Measurements from ENCODE around the gene LYPD1.

The LYPD1 gene

GRCh38 chr2:132681766-132682165 is 11.8 kb upstream of the LYPD1 start:
- Histone ChIP-seq H4K8ac (ENCODE audit: low read length) (no peak overlapping the region), H3K18ac (ENCODE audit: low read depth in 1 of 2, low read length in 2 of 2) (no peak overlapping the region), H3K9ac (ENCODE audit: low read length) (no peak overlapping the region), H3K23ac (ENCODE audit: low read length in 2 of 2) (no peak overlapping the region), H3K36me3 (ENCODE audit: control insufficient read depth in 1 of 2, insufficient read depth in 2 of 2, low read depth in 1 of 2, low read length in 2 of 2) (no peaks in the 10 kb centered on the region), H2AK5ac (ENCODE audit: low read length, severe bottlenecking) (no peak overlapping the region), H2BK15ac (ENCODE audit: low read depth, poor library complexity, severe bottlenecking) (no peak overlapping the region), H3K4me1 (ENCODE audit: control insufficient read depth, insufficient read depth, low read depth, low read length) (no peaks in the 10 kb centered on the region), H2BK5ac (ENCODE audit: low read depth, low read length, poor library complexity, severe bottlenecking) (no peak overlapping the region), H2BK120ac (ENCODE audit: low read depth, low read length) (no peak overlapping the region), H3K4ac (ENCODE audit: low read depth in 1 of 2, low read length in 2 of 2) (no peak overlapping the region), H3K4me3 (ENCODE audit: insufficient read depth in 1 of 2, low read depth in 1 of 2, low read length in 2 of 2) (no peak overlapping the region), H3K4me2 (ENCODE audit: low read length, poor library complexity, severe bottlenecking) (no peak overlapping the region), H3K27me3 (ENCODE audit: control insufficient read depth in 1 of 2, insufficient read depth in 1 of 2, low read length in 2 of 2) (no peaks in the 10 kb centered on the region), H3K9me3 (ENCODE audit: control insufficient read depth, low read length) (no peaks in the 10 kb centered on the region), H3K27ac (ENCODE audit: low read length, poor library complexity, severe bottlenecking) (no peak overlapping the region), H4K91ac (ENCODE audit: low read length) (no peak overlapping the region), H2BK12ac (ENCODE audit: low read length in 2 of 2) (no peak overlapping the region), H2AFZ (ENCODE audit: low read depth, low read length) (no peak overlapping the region), H3K14ac (ENCODE audit: low read length in 2 of 2) (no peak overlapping the region), H3K79me1 (replicated peaks; ENCODE audit: low read length, poor library complexity, severe bottlenecking) (no peaks in the 10 kb centered on the region)
- no peak for DNase-seq
- WGBS: 67% methylated on average over 1 of the region's 1 CpG

GRCh38 chr2:132680544-132680943 is 10.5 kb upstream of the LYPD1 start:
- H3K4ac ChIP-seq (ENCODE audit: low read depth in 1 of 2, low read length in 2 of 2): no peak overlapping the region
- no peaks in the 10 kb centered on the region for H3K27me3 ChIP-seq (ENCODE audit: control insufficient read depth in 1 of 2, insufficient read depth in 1 of 2, low read length in 2 of 2)
- H3K4me1 ChIP-seq (ENCODE audit: control insufficient read depth, insufficient read depth, low read depth, low read length): no peaks in the 10 kb centered on the region
- H2BK120ac ChIP-seq (ENCODE audit: low read depth, low read length): no peak overlapping the region
- no peak overlapping the region for H4K8ac ChIP-seq (ENCODE audit: low read length)
- H3K4me3 ChIP-seq (ENCODE audit: insufficient read depth in 1 of 2, low read depth in 1 of 2, low read length in 2 of 2): no peak overlapping the region
- no peak overlapping the region for H3K9ac ChIP-seq (ENCODE audit: low read length)
- no peak overlapping the region for H2AK5ac ChIP-seq (ENCODE audit: low read length, severe bottlenecking)
- no peak overlapping the region for H2AFZ ChIP-seq (ENCODE audit: low read depth, low read length)
- DNase-seq: no peak
- H2BK5ac ChIP-seq (ENCODE audit: low read depth, low read length, poor library complexity, severe bottlenecking): no peak overlapping the region
- no peaks in the 10 kb centered on the region for H3K36me3 ChIP-seq (ENCODE audit: control insufficient read depth in 1 of 2, insufficient read depth in 2 of 2, low read depth in 1 of 2, low read length in 2 of 2)
- no peak overlapping the region for H2BK15ac ChIP-seq (ENCODE audit: low read depth, poor library complexity, severe bottlenecking)
- no peak overlapping the region for H3K14ac ChIP-seq (ENCODE audit: low read length in 2 of 2)
- no peaks in the 10 kb centered on the region for H3K79me1 ChIP-seq (replicated peaks; ENCODE audit: low read length, poor library complexity, severe bottlenecking)
- no peak overlapping the region for H3K27ac ChIP-seq (ENCODE audit: low read length, poor library complexity, severe bottlenecking)
- H3K23ac ChIP-seq (ENCODE audit: low read length in 2 of 2): no peak overlapping the region
- 69% methylated on average over 3 of the region's 3 CpGs for WGBS
- H3K4me2 ChIP-seq (ENCODE audit: low read length, poor library complexity, severe bottlenecking): no peak overlapping the region
- no peak overlapping the region for H3K18ac ChIP-seq (ENCODE audit: low read depth in 1 of 2, low read length in 2 of 2)
- H2BK12ac ChIP-seq (ENCODE audit: low read length in 2 of 2): no peak overlapping the region
- no peak overlapping the region for H4K91ac ChIP-seq (ENCODE audit: low read length)
- no peaks in the 10 kb centered on the region for H3K9me3 ChIP-seq (ENCODE audit: control insufficient read depth, low read length)

- H3K27ac ChIP-seq (ENCODE audit: low read length, poor library complexity, severe bottlenecking): no peak overlapping the region
- WGBS: 90% methylated on average over 1 of the region's 2 CpGs
- no peaks in the 10 kb centered on the region for H3K4me1 ChIP-seq (ENCODE audit: control insufficient read depth, insufficient read depth, low read depth, low read length)
- no peaks in the 10 kb centered on the region for H3K79me1 ChIP-seq (replicated peaks; ENCODE audit: low read length, poor library complexity, severe bottlenecking)
- no peaks in the 10 kb centered on the region for H3K9me3 ChIP-seq (ENCODE audit: control insufficient read depth, low read length)
- no peak overlapping the region for H2AK5ac ChIP-seq (ENCODE audit: low read length, severe bottlenecking)
- H3K9ac ChIP-seq (ENCODE audit: low read length): no peak overlapping the region
- H3K4ac ChIP-seq (ENCODE audit: low read depth in 1 of 2, low read length in 2 of 2): no peak overlapping the region
- no peak overlapping the region for H4K8ac ChIP-seq (ENCODE audit: low read length)
- H3K4me2 ChIP-seq (ENCODE audit: low read length, poor library complexity, severe bottlenecking): no peak overlapping the region
- no peak overlapping the region for H2BK5ac ChIP-seq (ENCODE audit: low read depth, low read length, poor library complexity, severe bottlenecking)
- H2BK12ac ChIP-seq (ENCODE audit: low read length in 2 of 2): no peak overlapping the region
- H2BK120ac ChIP-seq (ENCODE audit: low read depth, low read length): no peak overlapping the region
- H4K91ac ChIP-seq (ENCODE audit: low read length): no peak overlapping the region
- H3K27me3 ChIP-seq (ENCODE audit: control insufficient read depth in 1 of 2, insufficient read depth in 1 of 2, low read length in 2 of 2): no peaks in the 10 kb centered on the region
- H3K18ac ChIP-seq (ENCODE audit: low read depth in 1 of 2, low read length in 2 of 2): no peak overlapping the region
- H3K36me3 ChIP-seq (ENCODE audit: control insufficient read depth in 1 of 2, insufficient read depth in 2 of 2, low read depth in 1 of 2, low read length in 2 of 2): no peaks in the 10 kb centered on the region
- no peak overlapping the region for H2BK15ac ChIP-seq (ENCODE audit: low read depth, poor library complexity, severe bottlenecking)
- no peak overlapping the region for H2AFZ ChIP-seq (ENCODE audit: low read depth, low read length)
- H3K14ac ChIP-seq (ENCODE audit: low read length in 2 of 2): no peak overlapping the region
- no peak for DNase-seq
- no peak overlapping the region for H3K4me3 ChIP-seq (ENCODE audit: insufficient read depth in 1 of 2, low read depth in 1 of 2, low read length in 2 of 2)
- no peak overlapping the region for H3K23ac ChIP-seq (ENCODE audit: low read length in 2 of 2)
These were observed 8.5 kb upstream of the LYPD1 start for GRCh38 chr2:132678483-132678882.

- no peak overlapping the region for H2BK12ac ChIP-seq (ENCODE audit: low read length in 2 of 2)
- no peak overlapping the region for H3K23ac ChIP-seq (ENCODE audit: low read length in 2 of 2)
- H4K91ac ChIP-seq (ENCODE audit: low read length): no peak overlapping the region
- H3K4me3 ChIP-seq (ENCODE audit: insufficient read depth in 1 of 2, low read depth in 1 of 2, low read length in 2 of 2): no peak overlapping the region
- no peak overlapping the region for H2BK15ac ChIP-seq (ENCODE audit: low read depth, poor library complexity, severe bottlenecking)
- H2AFZ ChIP-seq (ENCODE audit: low read depth, low read length): no peak overlapping the region
- DNase-seq: no peak
- 75% methylated on average over 5 of the region's 5 CpGs for WGBS
- H3K4me2 ChIP-seq (ENCODE audit: low read length, poor library complexity, severe bottlenecking): no peak overlapping the region
- H3K9me3 ChIP-seq (ENCODE audit: control insufficient read depth, low read length): no peaks in the 10 kb centered on the region
- H3K4me1 ChIP-seq (ENCODE audit: control insufficient read depth, insufficient read depth, low read depth, low read length): no peaks in the 10 kb centered on the region
- no peaks in the 10 kb centered on the region for H3K79me1 ChIP-seq (replicated peaks; ENCODE audit: low read length, poor library complexity, severe bottlenecking)
- H2BK5ac ChIP-seq (ENCODE audit: low read depth, low read length, poor library complexity, severe bottlenecking): no peak overlapping the region
- no peak overlapping the region for H2BK120ac ChIP-seq (ENCODE audit: low read depth, low read length)
- no peak overlapping the region for H3K14ac ChIP-seq (ENCODE audit: low read length in 2 of 2)
- H3K4ac ChIP-seq (ENCODE audit: low read depth in 1 of 2, low read length in 2 of 2): no peak overlapping the region
- H3K27me3 ChIP-seq (ENCODE audit: control insufficient read depth in 1 of 2, insufficient read depth in 1 of 2, low read length in 2 of 2): no peaks in the 10 kb centered on the region
- no peaks in the 10 kb centered on the region for H3K36me3 ChIP-seq (ENCODE audit: control insufficient read depth in 1 of 2, insufficient read depth in 2 of 2, low read depth in 1 of 2, low read length in 2 of 2)
- H3K18ac ChIP-seq (ENCODE audit: low read depth in 1 of 2, low read length in 2 of 2): no peak overlapping the region
- H3K27ac ChIP-seq (ENCODE audit: low read length, poor library complexity, severe bottlenecking): no peak overlapping the region
- H4K8ac ChIP-seq (ENCODE audit: low read length): no peak overlapping the region
- H2AK5ac ChIP-seq (ENCODE audit: low read length, severe bottlenecking): no peak overlapping the region
- no peak overlapping the region for H3K9ac ChIP-seq (ENCODE audit: low read length)
These were observed 7.7 kb upstream of the LYPD1 start for GRCh38 chr2:132677661-132678060.

Data from mesenchymal stem cell (in vitro differentiated cells and primary cell).